AG20443 (cell line): ENCODE measurements around the gene VASN.
"Not testable (repeated sequence)": the region's sequence is repeated elsewhere in the genome, so short reads cannot be mapped to it uniquely, and the experiment has no call there.

Experiments used
- DNase-seq: peaks from one replicate; pipeline ENCODE4 v3.0.0; 2012; ENCODE audit warnings: low spot score, mixed read lengths

Gene VASN

GRCh38 chr16:4371357-4372000, at the start of gene VASN:
TSS of gene VASN (plus strand) at chr16:4371848. CDS start at chr16:4380878, 9,030 bp downstream.
- DNase-seq = peak; percentile 94

GRCh38 chr16:4322121-4323052, 49.3 kb upstream of the VASN start:
- no peak for DNase-seq

GRCh38 chr16:4323071-4323844, 48.4 kb upstream of the VASN start:
- no peak for DNase-seq

GRCh38 chr16:4323845-4324488, 47.7 kb upstream of the VASN start:
- DNase-seq = peak; percentile 91

- DNase-seq = no peak
Measured at GRCh38 chr16:4324492-4325252, 47.0 kb upstream of the VASN start.

- no peak for DNase-seq
Measured at GRCh38 chr16:4325253-4325758, 46.3 kb upstream of the VASN start.

- DNase-seq = no peak
Measured at GRCh38 chr16:4327386-4328045, 44.1 kb upstream of the VASN start.

GRCh38 chr16:4328046-4328781, 43.4 kb upstream of the VASN start:
- peak; percentile 86 for DNase-seq

GRCh38 chr16:4328782-4329775, 42.6 kb upstream of the VASN start:
- no peak for DNase-seq

- peak; percentile 92 for DNase-seq
Measured at GRCh38 chr16:4330277-4330874, 41.3 kb upstream of the VASN start.

GRCh38 chr16:4332083-4332482, 39.6 kb upstream of the VASN start:
- DNase-seq = no peak

GRCh38 chr16:4332623-4333307, 38.9 kb upstream of the VASN start:
- DNase-seq = no peak

- DNase-seq = no peak
Measured at GRCh38 chr16:4333308-4333638, 38.4 kb upstream of the VASN start.

GRCh38 chr16:4333714-4334113, 37.9 kb upstream of the VASN start:
- not testable (repeated sequence) for DNase-seq

- no peak for DNase-seq
Measured at GRCh38 chr16:4334724-4335495, 36.7 kb upstream of the VASN start.

GRCh38 chr16:4336701-4337539, 34.7 kb upstream of the VASN start:
- DNase-seq = no peak
